Articular chondrocyte of knee joint (primary cell): Measurements from ENCODE around the gene TOB2. TPM values are rescaled to one million over a fixed set of nuclear protein-coding genes. Genes with fewer than 3 reads are reported as not detected.

ENCODE experiments used
- total RNA-seq: library from RNA; depleted of rRNA; stranded (reverse); fragments of >200 nt; gene quantifications from 2 replicates; pipeline ENCODE4 v1.2.3, GENCODE V29; 2012

The TOB2 gene, protein sequence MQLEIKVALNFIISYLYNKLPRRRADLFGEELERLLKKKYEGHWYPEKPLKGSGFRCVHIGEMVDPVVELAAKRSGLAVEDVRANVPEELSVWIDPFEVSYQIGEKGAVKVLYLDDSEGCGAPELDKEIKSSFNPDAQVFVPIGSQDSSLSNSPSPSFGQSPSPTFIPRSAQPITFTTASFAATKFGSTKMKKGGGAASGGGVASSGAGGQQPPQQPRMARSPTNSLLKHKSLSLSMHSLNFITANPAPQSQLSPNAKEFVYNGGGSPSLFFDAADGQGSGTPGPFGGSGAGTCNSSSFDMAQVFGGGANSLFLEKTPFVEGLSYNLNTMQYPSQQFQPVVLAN
- total RNA-seq, result 31.6 and 35.6 TPM in 2 replicates

DNA sequence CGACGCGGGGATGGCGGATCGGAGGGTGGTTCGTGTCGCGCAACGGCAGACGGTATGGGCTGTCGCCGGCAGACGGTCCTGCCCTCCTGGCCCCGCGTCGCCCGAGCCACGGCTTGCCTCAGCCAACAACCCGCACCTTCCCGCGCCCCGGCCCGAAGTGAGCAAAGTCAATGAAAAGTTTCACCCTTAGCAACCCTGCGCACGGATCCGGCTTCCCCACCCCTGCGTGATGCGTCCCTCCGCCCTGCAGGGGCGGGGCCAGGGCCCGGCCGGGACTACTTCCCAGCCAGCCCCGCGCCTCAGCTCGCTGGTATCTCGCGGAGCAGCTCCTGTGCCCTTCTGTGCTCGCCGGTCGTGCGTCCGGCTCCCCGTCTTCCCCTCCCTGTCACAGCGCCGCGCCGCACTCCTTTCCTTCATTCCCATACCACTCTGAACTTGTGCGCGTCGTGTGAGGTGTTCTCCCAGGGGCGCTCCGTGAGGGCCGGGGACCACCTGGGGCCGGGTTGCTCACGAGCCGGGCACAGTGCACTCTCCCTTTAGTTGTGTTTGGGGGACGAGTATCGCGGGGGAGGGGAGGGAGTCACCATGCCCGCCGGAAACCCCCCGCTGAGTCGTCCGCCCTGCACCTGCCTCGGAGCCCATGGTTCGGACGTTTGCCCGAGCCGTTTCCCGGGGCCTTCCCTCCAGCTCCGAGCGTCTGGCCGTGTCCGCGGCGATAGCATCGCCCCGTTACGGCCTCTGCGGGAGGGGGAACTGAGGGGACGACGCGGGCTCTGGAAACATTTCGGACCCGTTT lies at the start of gene TOB2:
Gene TOB2 (minus strand): TSS at position 163 of the 796 bp plus-strand sequence. CDS start 9,456 bp downstream, outside the sequence.

DNA sequence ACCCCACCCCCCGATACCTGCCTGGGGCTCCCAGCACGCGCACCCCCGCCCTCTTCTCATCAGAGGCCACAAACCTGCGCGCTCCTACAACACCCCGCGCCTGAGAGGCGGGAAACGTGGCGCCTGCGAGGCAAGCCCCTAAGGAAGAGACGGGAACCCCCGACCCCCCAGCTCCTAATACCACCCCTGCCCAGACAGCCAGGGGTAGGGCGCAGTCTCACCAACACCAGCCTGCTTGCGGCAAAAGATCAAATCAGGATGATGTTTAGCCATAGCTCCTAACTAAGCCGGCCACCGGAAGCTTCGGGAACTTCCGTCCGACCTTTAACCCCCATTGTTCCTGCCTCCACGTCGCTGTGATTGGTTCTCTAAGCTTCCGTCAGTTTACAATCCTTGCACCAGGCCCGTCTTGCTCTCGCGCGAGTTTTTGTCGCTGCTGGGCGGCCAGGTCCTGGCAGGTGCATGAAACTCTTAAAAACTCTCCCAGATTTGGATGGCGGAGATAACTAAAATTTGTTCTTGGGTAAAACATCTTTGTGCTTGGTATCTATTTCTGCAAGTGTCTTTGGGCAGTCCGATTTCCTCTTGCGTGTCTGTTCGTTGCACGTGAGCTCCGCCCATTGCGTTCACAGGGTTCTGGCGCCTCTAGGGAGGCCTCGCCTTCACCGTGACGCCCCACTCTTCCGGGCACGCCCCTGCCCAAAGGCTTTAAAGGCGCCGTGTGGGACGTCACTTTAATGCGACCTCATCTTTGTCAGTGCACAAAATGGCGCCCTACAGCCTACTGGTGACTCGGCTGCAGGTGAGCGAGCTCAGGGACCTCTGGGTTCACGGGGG lies 22.0 kb upstream of the TOB2 start, which contains the start of the genes ACO2 and PHF5A:
Gene ACO2 (plus strand): TSS at position 737 of the 837 bp plus-strand sequence. CDS start 30 bp downstream, at position 767.
Gene PHF5A (minus strand): TSS at position 312 of the 837 bp plus-strand sequence. CDS start 39 bp downstream, at position 273.

Other genes with a start within 250 kb of the TOB2 start
- gene L3MBTL2, start 241.5 kb downstream of the TOB2 start, total RNA-seq, result 18.8 and 20.4 TPM in 2 replicates
- 0.78 and 1.5 TPM in 2 replicates for gene CHADL, start 205.9 kb downstream of the TOB2 start, total RNA-seq
- 41.6 and 57.7 TPM in 2 replicates for gene RANGAP1, start 160.6 kb downstream of the TOB2 start, total RNA-seq
- gene ZC3H7B, start 145.3 kb downstream of the TOB2 start, total RNA-seq, result 48.1 and 52.4 TPM in 2 replicates
- 9.5 and 10.6 TPM in 2 replicates for gene TEF, start 64.9 kb downstream of the TOB2 start, total RNA-seq
- 31.3 and 33.6 TPM in 2 replicates for gene PHF5A, start 21.9 kb upstream of the TOB2 start, total RNA-seq
- 46.8 and 52.7 TPM in 2 replicates for gene ACO2, start 22.3 kb upstream of the TOB2 start, total RNA-seq
- 19.1 and 21.7 TPM in 2 replicates for gene POLR3H, start 97.7 kb upstream of the TOB2 start, total RNA-seq
- gene CSDC2, start 114.2 kb upstream of the TOB2 start, total RNA-seq, result 0.91 and 1.8 TPM in 2 replicates
- gene PMM1, start 143.0 kb upstream of the TOB2 start, total RNA-seq, result 21.0 and 26.8 TPM in 2 replicates
- gene DESI1, start 174.2 kb upstream of the TOB2 start, total RNA-seq, result 22.1 and 22.5 TPM in 2 replicates
- gene XRCC6, start 174.5 kb upstream of the TOB2 start, total RNA-seq, result 280 and 286 TPM in 2 replicates
- 55.6 and 60.0 TPM in 2 replicates for gene SNU13, start 242.1 kb upstream of the TOB2 start, total RNA-seq